Ascending aorta (tissue), 2 donors: ENCODE data around the gene APC. TPM values are rescaled to one million over a fixed set of nuclear protein-coding genes. Genes with fewer than 3 reads are reported as not detected.

Experiments
- DNase-seq, 2 donors: peaks; one replicate each; pipeline ENCODE4 v3.0.0-alpha.2; 2019; ENCODE audit warnings: low spot score in 2 of 2
- H3K27ac ChIP-seq, 2 donors: fragments of 200-600 bp; sonication (generic); one replicate each; pipeline ENCODE4 v1.5.1; 2016 to 2017; ENCODE audit warnings: mild to moderate bottlenecking in 1 of 2
- H3K27me3 ChIP-seq: fragments of 200-600 bp; sonication (generic); one replicate; pipeline ENCODE4 v1.5.1; 2017
- H3K36me3 ChIP-seq, 2 donors: fragments of 200-600 bp; sonication (generic); one replicate each; pipeline ENCODE4 v1.5.1; 2016
- H3K4me1 ChIP-seq, 2 donors: fragments of 200-600 bp; sonication (generic); one replicate each; pipeline ENCODE4 v1.5.1; 2016 to 2017; ENCODE audit warnings: mild to moderate bottlenecking in 1 of 2
- H3K4me3 ChIP-seq, 2 donors: fragments of 200-600 bp; sonication (generic); one replicate each; pipeline ENCODE4 v1.5.1; 2016 to 2017; ENCODE audit warnings: mild to moderate bottlenecking in 1 of 2
- H3K9me3 ChIP-seq, 2 donors: fragments of 200-600 bp; sonication (generic); one replicate each; pipeline ENCODE4 v1.5.1; 2016
- CTCF ChIP-seq, 3 experiments: fragments of 200-600 bp in 2 of 3; fragments of 450-650 bp in 1 of 3; sonication (generic) in 2 of 3; IDR thresholded peaks; one replicate each; pipeline ENCODE4 v1.5.1; 2016 to 2019; ENCODE audit warnings: antibody characterized with exemption in 3 of 3, mild to moderate bottlenecking in 1 of 3, moderate library complexity in 1 of 3
- intact Hi-C: fragments of 100-400 bp; cut with DNase I; formaldehyde crosslinking; loops from one replicate; pipeline ENCODE4 v1.15.1; 2023
- total RNA-seq: library from RNA; depleted of rRNA; stranded (reverse); fragments of >200 nt; gene quantifications from one replicate; pipeline ENCODE4 v1.1.0, GENCODE V29; 2016

APC gene
- total RNA-seq = 197 TPM

- Histone ChIP-seq H3K36me3 (no peaks in the 10 kb centered on the region), H3K9me3 (no peaks in the 10 kb centered on the region), H3K4me1 (peaks cover 0 to 18% of the 10 kb centered on the region in 2 donors), H3K27me3 (no peaks in the 10 kb centered on the region), H3K4me3 (peak within 1 kb of the TSS; percentile 71 to 78), H3K27ac (peak within 1 kb of the TSS; percentile 71 to 72)
- peak; percentile 84 to 97 for DNase-seq
- TF ChIP-seq CTCF (IDR thresholded peaks at IDR 0.05) = peak in 1 of 3 experiments; percentile 27
- intact Hi-C loops = loop anchor here (1.0 to 2.0 kb wide), 2 partner anchors 30 to 51 kb away; no protein-coding TSS in a partner anchor
Observed at GRCh38 chr5:112737463-112738190, at the start of gene APC. Gene APC (plus strand): TSS chr5:112737885. CDS start chr5:112754891, 17,006 bp downstream.

GRCh38 chr5:112689155-112689909 lies 48.4 kb upstream of the APC start:
- Histone ChIP-seq H3K36me3 (no peaks in the 10 kb centered on the region), H3K4me3 (no peak overlapping the region), H3K27ac (no peak overlapping the region), H3K27me3 (no peaks in the 10 kb centered on the region), H3K9me3 (no peaks in the 10 kb centered on the region), H3K4me1 (peaks cover 0 to 12% of the 10 kb centered on the region in 2 donors)
- intact Hi-C loops = loop anchor here (10.0 kb wide), 1 partner anchor 175 kb away; the partner anchor contains the start of gene SRP19
- DNase-seq = no peak
- TF ChIP-seq CTCF (IDR thresholded peaks at IDR 0.05) = no peak

- Histone ChIP-seq H3K4me3 (no peak overlapping the region), H3K27me3 (no peaks in the 10 kb centered on the region), H3K27ac (no peak overlapping the region), H3K9me3 (no peaks in the 10 kb centered on the region), H3K36me3 (no peaks in the 10 kb centered on the region), H3K4me1 (peaks cover 0 to 2% of the 10 kb centered on the region in 2 donors)
- no peak for DNase-seq
- intact Hi-C loops = loop anchor here (5.0 kb wide), 1 partner anchor 67 kb away; no protein-coding TSS in a partner anchor
- TF ChIP-seq CTCF (IDR thresholded peaks at IDR 0.05) = no peak
Observed at GRCh38 chr5:112690605-112691338, 46.9 kb upstream of the APC start.

GRCh38 chr5:112691339-112691680 lies 46.4 kb upstream of the APC start:
- H3K9me3 ChIP-seq = no peaks in the 10 kb centered on the region
- no peak for TF ChIP-seq CTCF (IDR thresholded peaks at IDR 0.05)
- intact Hi-C loops = loop anchor here (5.0 kb wide), 1 partner anchor 66 kb away; no protein-coding TSS in a partner anchor

GRCh38 chr5:112691758-112692157 lies 45.9 kb upstream of the APC start:
- DNase-seq = no peak
- H3K27me3 ChIP-seq = no peaks in the 10 kb centered on the region

More at GRCh38 chr5:112691339-112691680, 46.4 kb upstream of the APC start:
- Histone ChIP-seq H3K27me3 (no peaks in the 10 kb centered on the region), H3K4me1 (no peaks in the 10 kb centered on the region), H3K27ac (no peak overlapping the region), H3K4me3 (no peak overlapping the region), H3K36me3 (no peaks in the 10 kb centered on the region)
- no peak for DNase-seq

More at GRCh38 chr5:112691758-112692157, 45.9 kb upstream of the APC start:
- H3K9me3 ChIP-seq = no peaks in the 10 kb centered on the region
- no peak for TF ChIP-seq CTCF (IDR thresholded peaks at IDR 0.05)
- H3K36me3 ChIP-seq = no peaks in the 10 kb centered on the region
- no peaks in the 10 kb centered on the region for H3K4me1 ChIP-seq
- no peak overlapping the region for H3K27ac ChIP-seq
- intact Hi-C loops = loop anchor here (5.0 kb wide), 1 partner anchor 66 kb away; no protein-coding TSS in a partner anchor
- H3K4me3 ChIP-seq = no peak overlapping the region
